HG02885 (cell line): ENCODE results near the gene BDNF.

Experiments
- ATAC-seq: cut with Tn5 transposase; IDR thresholded peaks from one replicate; pipeline ENCODE4 v1.9.1; 2021; ENCODE audit warnings: mild to moderate bottlenecking; ENCODE audit not compliant: unreplicated experiment, poor library complexity

The BDNF gene

GRCh38 chr11:27610280-27610679 lies 90.0 kb downstream of the BDNF start:
- ATAC-seq, result no peak

- ATAC-seq, result no peak
Measured at GRCh38 chr11:27608951-27609350, 91.3 kb downstream of the BDNF start.

- no peak for ATAC-seq
Measured at GRCh38 chr11:27605422-27605821, 94.8 kb downstream of the BDNF start.
